ENCODE measurements around the gene UACA.

The UACA gene

DNA sequence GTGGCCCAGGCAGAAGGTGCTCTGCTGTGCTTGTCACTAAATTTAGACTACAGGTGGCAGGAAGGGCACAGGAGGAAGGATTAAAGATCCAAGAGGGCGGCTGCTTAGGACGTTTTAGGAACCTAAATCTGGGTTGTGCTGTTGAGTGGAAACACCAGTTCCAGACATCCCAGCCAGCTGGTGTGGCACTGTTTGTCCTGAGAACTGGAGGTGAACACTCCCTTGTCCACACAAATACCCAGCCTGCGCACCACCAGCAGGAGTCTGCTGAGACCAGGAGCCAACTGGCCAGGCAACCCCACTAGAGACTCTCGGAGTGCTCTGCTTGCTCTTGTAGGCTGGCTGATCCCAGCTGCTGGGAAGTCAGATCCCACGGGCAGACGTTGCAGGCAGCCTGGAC lies 30.3 kb upstream of the UACA start:
- in situ Hi-C loops (cut with HindIII; ENCODE audit: low sequenced_read_pairs), result no loop called here
- no peak overlapping the region for H3K4me3 ChIP-seq (ENCODE audit: low read depth, low read length)
- no peak for DNase-seq (ENCODE audit: low read depth, low spot score)
- TF ChIP-seq, protein P1, sequence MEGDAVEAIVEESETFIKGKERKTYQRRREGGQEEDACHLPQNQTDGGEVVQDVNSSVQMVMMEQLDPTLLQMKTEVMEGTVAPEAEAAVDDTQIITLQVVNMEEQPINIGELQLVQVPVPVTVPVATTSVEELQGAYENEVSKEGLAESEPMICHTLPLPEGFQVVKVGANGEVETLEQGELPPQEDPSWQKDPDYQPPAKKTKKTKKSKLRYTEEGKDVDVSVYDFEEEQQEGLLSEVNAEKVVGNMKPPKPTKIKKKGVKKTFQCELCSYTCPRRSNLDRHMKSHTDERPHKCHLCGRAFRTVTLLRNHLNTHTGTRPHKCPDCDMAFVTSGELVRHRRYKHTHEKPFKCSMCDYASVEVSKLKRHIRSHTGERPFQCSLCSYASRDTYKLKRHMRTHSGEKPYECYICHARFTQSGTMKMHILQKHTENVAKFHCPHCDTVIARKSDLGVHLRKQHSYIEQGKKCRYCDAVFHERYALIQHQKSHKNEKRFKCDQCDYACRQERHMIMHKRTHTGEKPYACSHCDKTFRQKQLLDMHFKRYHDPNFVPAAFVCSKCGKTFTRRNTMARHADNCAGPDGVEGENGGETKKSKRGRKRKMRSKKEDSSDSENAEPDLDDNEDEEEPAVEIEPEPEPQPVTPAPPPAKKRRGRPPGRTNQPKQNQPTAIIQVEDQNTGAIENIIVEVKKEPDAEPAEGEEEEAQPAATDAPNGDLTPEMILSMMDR (IDR thresholded peaks at IDR 0.05; ENCODE audit: low read depth, low read length), result peak; percentile 6

DNA sequence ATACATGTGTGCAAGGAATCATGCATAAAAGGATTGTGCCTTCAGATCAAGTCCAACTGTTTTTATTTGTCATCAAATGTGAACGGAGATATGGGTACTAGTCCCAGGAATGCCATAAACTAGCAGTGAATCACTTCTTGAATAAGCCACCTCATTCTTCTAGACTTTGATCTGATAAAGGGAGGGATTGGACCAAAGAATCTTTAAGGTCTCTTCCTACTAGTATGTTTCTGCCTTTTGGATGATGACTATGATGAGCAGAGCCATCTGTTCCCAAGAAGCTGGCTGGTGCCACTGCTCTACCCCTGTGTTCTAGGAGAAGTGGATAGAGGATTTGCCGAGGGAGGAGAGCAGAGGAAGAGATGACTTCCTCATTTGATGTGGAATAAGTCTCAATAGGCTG lies 28.8 kb upstream of the UACA start:
- H3K4me3 ChIP-seq (ENCODE audit: low read depth, low read length), result no peak overlapping the region
- peak; percentile 62 for DNase-seq (ENCODE audit: low read depth, low spot score)
- TF ChIP-seq, protein P1 (IDR thresholded peaks at IDR 0.05; ENCODE audit: low read depth, low read length), result no peak
- in situ Hi-C loops (cut with HindIII; ENCODE audit: low sequenced_read_pairs), result no loop called here

DNA sequence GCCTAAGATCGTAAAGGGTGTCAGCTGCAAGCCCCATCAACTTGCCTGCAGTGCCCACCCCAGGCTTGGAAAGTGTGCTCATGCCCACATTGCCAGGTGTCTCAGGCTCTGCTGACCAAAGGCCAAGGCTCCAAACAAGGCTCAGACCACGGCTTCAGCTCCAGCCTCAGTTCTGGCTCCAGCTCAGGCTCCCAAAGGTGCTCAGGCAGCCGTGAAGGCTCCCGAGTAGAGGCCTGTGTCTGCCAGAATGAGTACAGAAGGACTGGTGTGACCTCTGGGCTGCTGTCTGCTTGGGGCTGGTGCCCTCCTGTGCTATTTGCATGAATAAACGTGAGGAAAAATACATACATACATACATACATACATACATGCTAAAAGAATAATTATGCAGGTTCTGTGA lies 27.9 kb upstream of the UACA start:
- in situ Hi-C loops (cut with HindIII; ENCODE audit: low sequenced_read_pairs), result no loop called here
- H3K4me3 ChIP-seq (ENCODE audit: low read depth, low read length), result no peak overlapping the region
- DNase-seq (ENCODE audit: low read depth, low spot score), result no peak
- TF ChIP-seq, protein P1 (IDR thresholded peaks at IDR 0.05; ENCODE audit: low read depth, low read length), result no peak

DNA sequence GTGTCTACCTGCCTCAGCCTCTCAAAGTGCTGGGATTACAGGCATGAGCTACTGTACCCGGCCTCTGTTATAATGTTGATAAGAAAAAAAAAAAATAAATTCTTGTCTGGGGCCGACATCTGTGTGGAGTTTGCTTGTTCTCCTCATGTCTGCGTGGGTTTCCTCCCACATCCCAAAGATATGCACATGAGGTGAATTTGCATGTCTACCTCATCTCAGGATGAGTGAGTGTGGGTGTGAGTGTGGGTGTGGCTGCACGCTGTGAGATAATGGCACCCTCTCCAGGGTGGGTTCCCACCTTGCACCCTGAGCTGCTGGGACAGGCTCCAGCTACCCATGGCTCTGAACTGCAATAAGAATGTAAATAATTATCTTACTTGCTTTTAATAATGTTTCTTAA lies 25.9 kb upstream of the UACA start:
- TF ChIP-seq, protein P1 (IDR thresholded peaks at IDR 0.05; ENCODE audit: low read depth, low read length), result no peak
- in situ Hi-C loops (cut with HindIII; ENCODE audit: low sequenced_read_pairs), result no loop called here

DNA sequence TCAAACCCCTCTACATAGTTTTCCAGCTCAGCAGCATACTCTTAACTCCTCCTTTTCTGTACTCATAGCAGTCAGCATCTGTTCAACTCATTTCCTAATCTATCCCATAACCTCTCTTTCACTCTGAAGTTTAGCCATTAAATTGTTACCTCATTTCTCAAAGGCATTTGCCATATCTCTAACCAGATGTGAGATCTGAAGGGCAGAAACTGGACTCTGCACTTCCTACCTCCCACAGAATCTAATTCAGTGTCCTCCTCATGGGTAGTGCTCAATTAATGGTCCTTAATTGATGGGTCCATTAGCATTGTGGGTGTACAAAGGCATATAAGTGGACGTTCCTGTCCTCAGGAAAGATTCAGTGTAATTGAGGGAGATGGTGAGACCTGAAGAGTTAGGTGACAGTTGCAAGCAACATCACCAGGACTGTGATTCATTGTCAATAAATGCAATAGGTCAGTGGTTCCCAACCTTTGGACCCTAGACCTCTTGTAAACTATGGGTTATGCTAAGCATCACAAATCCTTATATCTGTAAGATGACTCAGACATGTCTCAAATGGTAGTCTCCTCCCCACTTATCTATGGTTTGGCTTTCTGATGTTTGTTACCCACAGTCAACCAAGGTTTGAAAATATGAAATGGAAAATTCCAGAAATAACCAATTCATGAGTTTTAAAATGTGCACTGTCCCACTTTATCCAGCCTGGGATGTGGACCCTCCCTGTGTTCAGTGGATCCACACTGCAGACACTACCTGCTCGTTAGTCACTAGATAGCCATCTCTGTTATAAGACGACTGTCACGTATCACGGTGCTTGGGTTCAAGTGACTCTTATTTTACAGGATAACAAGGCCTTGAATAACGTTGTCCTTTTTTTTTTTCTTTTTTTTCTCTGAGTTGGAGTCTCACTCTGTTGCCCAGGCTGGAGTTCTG lies 25.0 kb upstream of the UACA start:
- peak; percentile 30 for DNase-seq (ENCODE audit: low read depth, low spot score)
- TF ChIP-seq, protein P1 (IDR thresholded peaks at IDR 0.05; ENCODE audit: low read depth, low read length), result no peak
- no peak overlapping the region for H3K4me3 ChIP-seq (ENCODE audit: low read depth, low read length)
- in situ Hi-C loops (cut with HindIII; ENCODE audit: low sequenced_read_pairs), result no loop called here

More for the DNA sequence above, 25.9 kb upstream of the UACA start:
- no peak overlapping the region for H3K4me3 ChIP-seq (ENCODE audit: low read depth, low read length)
- DNase-seq (ENCODE audit: low read depth, low spot score), result no peak

DNA sequence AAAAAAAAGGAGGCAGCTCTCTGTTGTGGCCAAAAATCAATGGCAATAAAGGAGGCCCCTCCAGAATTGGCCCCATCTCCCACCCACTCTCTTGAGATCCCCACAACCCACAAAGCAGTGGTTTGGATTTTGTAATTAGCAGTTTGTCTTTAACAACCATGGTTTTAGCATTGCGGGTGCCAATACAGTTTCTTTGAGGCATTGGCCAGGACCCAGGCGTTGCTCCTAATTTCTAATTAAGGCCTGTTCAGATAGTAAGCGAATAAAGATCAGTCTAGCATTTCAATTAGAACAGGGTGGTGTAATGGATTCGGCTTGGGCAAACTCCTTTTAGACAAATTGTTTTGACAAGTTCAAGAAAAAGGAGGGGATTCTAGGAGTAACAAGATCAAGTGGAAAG lies 23.6 kb upstream of the UACA start:
- no peak overlapping the region for H3K4me3 ChIP-seq (ENCODE audit: low read depth, low read length)
- TF ChIP-seq, protein P1 (IDR thresholded peaks at IDR 0.05; ENCODE audit: low read depth, low read length), result no peak
- DNase-seq (ENCODE audit: low read depth, low spot score), result no peak
- in situ Hi-C loops (cut with HindIII; ENCODE audit: low sequenced_read_pairs), result no loop called here
